Activated T-helper 1 cell treated with Interleukin-2 at 50 U/mL for 16 hours (primary cell): Measurements from ENCODE around the gene TMEM95.
"Not testable (repeated sequence)": the region's sequence is repeated elsewhere in the genome, so short reads cannot be mapped to it uniquely, and the experiment has no call there.

Source experiments
- DNase-seq: peaks from one replicate; pipeline ENCODE4 v3.0.0-alpha.2; 2020; ENCODE audit warnings: low read depth

The TMEM95 gene

GRCh38 chr17:7323731-7324437 is 31.1 kb upstream of the TMEM95 start:
- DNase-seq, result peak; percentile 50

GRCh38 chr17:7324438-7324779 is 30.5 kb upstream of the TMEM95 start:
- no peak for DNase-seq

GRCh38 chr17:7325031-7325528 is 29.9 kb upstream of the TMEM95 start:
- no peak for DNase-seq

GRCh38 chr17:7326186-7326585 is 28.8 kb upstream of the TMEM95 start:
- no peak for DNase-seq

- no peak for DNase-seq
Observed at GRCh38 chr17:7327056-7327455, 27.9 kb upstream of the TMEM95 start.

GRCh38 chr17:7327501-7327900 is 27.5 kb upstream of the TMEM95 start:
- no peak for DNase-seq

GRCh38 chr17:7328009-7328408 is 26.9 kb upstream of the TMEM95 start:
- DNase-seq, result no peak

GRCh38 chr17:7328840-7329373 is 26.0 kb upstream of the TMEM95 start, which contains the start of gene NEURL4:
Gene NEURL4 (minus strand): TSS chr17:7329335. CDS start chr17:7329312, 23 bp downstream.
- DNase-seq, result no peak

- DNase-seq, result peak; percentile 91
Observed at GRCh38 chr17:7329374-7329996, 25.5 kb upstream of the TMEM95 start.

- DNase-seq, result peak; percentile 62
Observed at GRCh38 chr17:7329997-7330637, 24.8 kb upstream of the TMEM95 start.

GRCh38 chr17:7330638-7331015 is 24.3 kb upstream of the TMEM95 start:
- DNase-seq, result no peak

- no peak for DNase-seq
Observed at GRCh38 chr17:7332111-7332510, 22.8 kb upstream of the TMEM95 start.

- DNase-seq, result not testable (repeated sequence)
Observed at GRCh38 chr17:7332600-7333069, 22.3 kb upstream of the TMEM95 start.

GRCh38 chr17:7334938-7335538 is 19.9 kb upstream of the TMEM95 start:
- DNase-seq, result no peak

- not testable (repeated sequence) for DNase-seq
Observed at GRCh38 chr17:7335765-7336164, 19.2 kb upstream of the TMEM95 start.

GRCh38 chr17:7336240-7337175 is 18.4 kb upstream of the TMEM95 start, which contains the start of gene ACAP1:
Gene ACAP1 (plus strand): TSS chr17:7336529. CDS start chr17:7336735, 206 bp downstream.
- peak; percentile 82 for DNase-seq

- DNase-seq, result not testable (repeated sequence)
Observed at GRCh38 chr17:7337600-7337999, 17.4 kb upstream of the TMEM95 start.

- no peak for DNase-seq
Observed at GRCh38 chr17:7340179-7340578, 14.8 kb upstream of the TMEM95 start.

GRCh38 chr17:7341842-7342241 is 13.1 kb upstream of the TMEM95 start:
- no peak for DNase-seq

GRCh38 chr17:7343250-7343649 is 11.7 kb upstream of the TMEM95 start:
- DNase-seq, result no peak
